Measurements from ENCODE around the gene CERS5.

CERS5 gene

GRCh38 chr12:50123203-50123602, 44.0 kb downstream of the CERS5 start:
- DNase-seq: no peak

- DNase-seq: no peak
Observed at GRCh38 chr12:50121641-50122040, 45.5 kb downstream of the CERS5 start.

- no peak for DNase-seq
Observed at GRCh38 chr12:50120953-50121352, 46.2 kb downstream of the CERS5 start.

GRCh38 chr12:50120521-50120920, 46.6 kb downstream of the CERS5 start:
- no peak for DNase-seq

GRCh38 chr12:50119387-50119786, 47.8 kb downstream of the CERS5 start:
- DNase-seq: no peak

GRCh38 chr12:50117057-50117622, 50.0 kb downstream of the CERS5 start:
- no peak for DNase-seq

- peak; percentile 75 for DNase-seq
Observed at GRCh38 chr12:50112456-50113218, 54.5 kb downstream of the CERS5 start.

GRCh38 chr12:50111693-50112455, 55.3 kb downstream of the CERS5 start, which contains the start of gene COX14:
Gene COX14, plus strand, starts transcription at chr12:50112236. Its CDS starts 7,808 bp downstream, at chr12:50120044.
- peak; percentile 100 for DNase-seq

- no peak for DNase-seq
Observed at GRCh38 chr12:50111395-50111692, 55.8 kb downstream of the CERS5 start.

GRCh38 chr12:50110762-50111351, 56.3 kb downstream of the CERS5 start:
- DNase-seq: no peak

GRCh38 chr12:50110127-50110761, 56.9 kb downstream of the CERS5 start:
- DNase-seq: peak; percentile 32

GRCh38 chr12:50109319-50109718, 57.9 kb downstream of the CERS5 start:
- DNase-seq: no peak

GRCh38 chr12:50107416-50108268, 59.5 kb downstream of the CERS5 start:
- DNase-seq: no peak

GRCh38 chr12:50106907-50107306, 60.3 kb downstream of the CERS5 start:
- DNase-seq: no peak

- no peak for DNase-seq
Observed at GRCh38 chr12:50105913-50106450, 61.2 kb downstream of the CERS5 start.

GRCh38 chr12:50104417-50105366, 62.5 kb downstream of the CERS5 start:
- no peak for DNase-seq

GRCh38 chr12:50103767-50104321, 63.3 kb downstream of the CERS5 start, which contains the start of gene GPD1:
Gene GPD1, plus strand, starts transcription at chr12:50104008. Its CDS starts 43 bp downstream, at chr12:50104051.
- DNase-seq: peak; percentile 71

GRCh38 chr12:50103351-50103750, 63.8 kb downstream of the CERS5 start:
- no peak for DNase-seq

- DNase-seq: no peak
Observed at GRCh38 chr12:50102646-50103309, 64.4 kb downstream of the CERS5 start.

- DNase-seq: no peak
Observed at GRCh38 chr12:50102131-50102531, 65.0 kb downstream of the CERS5 start.

Data from hematopoietic multipotent progenitor cell treated with erythropoietin and hydrocortisone succinate and interleukin-3 and kit ligand, for 4 days (in vitro differentiated cells).